ENCODE data around the gene ZNF394. TPM values are rescaled to one million over a fixed set of nuclear protein-coding genes. Genes with fewer than 3 reads are reported as not detected.

Gene ZNF394
- total RNA-seq, 1 donor from 2014 or later: 41.7 TPM

GRCh38 chr7:99447943-99448342, 52.1 kb downstream of the ZNF394 start:
- DNase-seq: no peak

- DNase-seq: no peak
Measured at GRCh38 chr7:99446096-99446495, 54.0 kb downstream of the ZNF394 start.

Other genes with a start within 250 kb of the ZNF394 start
- gene MYH16, start 227.4 kb downstream of the ZNF394 start, total RNA-seq: 0.19 TPM in 1 of 2 replicates, not detected in the other
- gene ARPC1A, start 174.4 kb downstream of the ZNF394 start, total RNA-seq: 210 and 276 TPM in 2 replicates
- 464 and 901 TPM in 2 replicates for gene ARPC1B, start 125.6 kb downstream of the ZNF394 start, total RNA-seq
- gene PDAP1, start 91.7 kb downstream of the ZNF394 start, total RNA-seq: 52.9 and 74.3 TPM in 2 replicates
- gene BUD31, start 91.3 kb downstream of the ZNF394 start, total RNA-seq: 76.4 and 86.7 TPM in 2 replicates
- 5.5 and 6.8 TPM in 2 replicates for gene PTCD1, start 61.5 kb downstream of the ZNF394 start, total RNA-seq
- gene CPSF4, start 61.3 kb downstream of the ZNF394 start, total RNA-seq: 24.7 and 28.1 TPM in 2 replicates
- 230 and 561 TPM in 2 replicates for gene ATP5MF, start 34.1 kb downstream of the ZNF394 start, total RNA-seq
- 4.7 and 6.1 TPM in 2 replicates for gene ZNF789, start 27.4 kb downstream of the ZNF394 start, total RNA-seq
- 11.2 and 15.2 TPM in 2 replicates for gene ZKSCAN5, start 4.4 kb upstream of the ZNF394 start, total RNA-seq
- gene FAM200A, start 51.8 kb upstream of the ZNF394 start, total RNA-seq: 6.1 TPM in 2 replicates
- gene ZNF655, start 58.4 kb upstream of the ZNF394 start, total RNA-seq: 10.0 and 10.9 TPM in 2 replicates
- gene TMEM225B, start 98.0 kb upstream of the ZNF394 start, total RNA-seq: 0.09 and 0.17 TPM in 2 replicates
- gene ZSCAN25, start 116.7 kb upstream of the ZNF394 start, total RNA-seq: 14.8 and 17.9 TPM in 2 replicates
- not detected in 2 replicates for gene CYP3A5, start 179.7 kb upstream of the ZNF394 start, total RNA-seq
- not detected in 2 replicates for gene CYP3A7, start 234.9 kb upstream of the ZNF394 start, total RNA-seq